Measurements from ENCODE around the gene PIP4K2C. TPM values are rescaled to one million over a fixed set of nuclear protein-coding genes. Genes with fewer than 3 reads are reported as not detected.

PIP4K2C gene
- total and polyA plus RNA-seq, 4 donors = 14.5 to 28.4 (median 26.1) TPM

GRCh38 chr12:57607958-57608663, 17.1 kb downstream of the PIP4K2C start:
- no peaks in the 10 kb centered on the region for H3K36me3 ChIP-seq (ENCODE audit: control insufficient read depth in 1 of 2, insufficient read depth in 2 of 2, low read length in 1 of 2)
- ATAC-seq (ENCODE audit: low FRiP score) (no peak), DNase-seq (no peak)
- peaks cover 0 to 2% of the 10 kb centered on the region in 2 donors for H3K4me1 ChIP-seq (ENCODE audit: control insufficient read depth in 1 of 2, insufficient read depth in 2 of 2, low read length in 2 of 2)
- intact Hi-C loops (cut with DNase I) = no loop called here
- H3K9me3 ChIP-seq (ENCODE audit: control insufficient read depth, low read length) = no peaks in the 10 kb centered on the region
- H3K4me3 ChIP-seq (ENCODE audit: low read length in 2 of 2) = no peak overlapping the region
- H3K27ac ChIP-seq (ENCODE audit: low read depth in 1 of 2, low read length in 2 of 2) = no peak overlapping the region
- WGBS, 2 donors = 73% methylated on average over 12 of the region's 12 CpGs
- no peaks in the 10 kb centered on the region for H3K27me3 ChIP-seq (ENCODE audit: control insufficient read depth in 1 of 2, insufficient read depth in 2 of 2, low read length in 1 of 2)

- 27 to 28% methylated on average over 19 of the region's 19 CpGs for WGBS, 2 donors
- intact Hi-C loops (cut with DNase I) = no loop called here
- no peak for ATAC-seq (ENCODE audit: low FRiP score)
- H3K36me3 ChIP-seq (ENCODE audit: control insufficient read depth in 1 of 2, insufficient read depth in 2 of 2, low read length in 1 of 2) = no peaks in the 10 kb centered on the region
- H3K4me3 ChIP-seq (ENCODE audit: low read length in 2 of 2) = no peak overlapping the region
- peak overlapping the region; percentile 34 to 77 for H3K27ac ChIP-seq (ENCODE audit: low read depth in 1 of 2, low read length in 2 of 2)
- no peak for DNase-seq
- no peaks in the 10 kb centered on the region for H3K4me1 ChIP-seq (ENCODE audit: control insufficient read depth in 1 of 2, insufficient read depth in 2 of 2, low read length in 2 of 2)
- H3K27me3 ChIP-seq (ENCODE audit: control insufficient read depth in 1 of 2, insufficient read depth in 2 of 2, low read length in 1 of 2) = no peaks in the 10 kb centered on the region
- H3K9me3 ChIP-seq (ENCODE audit: control insufficient read depth, low read length) = no peaks in the 10 kb centered on the region
Observed at GRCh38 chr12:57609101-57609780, 18.2 kb downstream of the PIP4K2C start.

GRCh38 chr12:57609781-57610553, 19.0 kb downstream of the PIP4K2C start:
- no peaks in the 10 kb centered on the region for H3K27me3 ChIP-seq (ENCODE audit: control insufficient read depth in 1 of 2, insufficient read depth in 2 of 2, low read length in 1 of 2)
- ATAC-seq (ENCODE audit: low FRiP score) (peak; percentile 30), DNase-seq (no peak)
- intact Hi-C loops (cut with DNase I) = no loop called here
- H3K4me3 ChIP-seq (ENCODE audit: low read length in 2 of 2) = peak overlapping the region; percentile 23 to 86
- H3K27ac ChIP-seq (ENCODE audit: low read depth in 1 of 2, low read length in 2 of 2) = peak overlapping the region; percentile 77 to 84
- WGBS, 2 donors = 3 to 7% methylated on average over 32 to 34 of the region's 34 CpGs
- H3K4me1 ChIP-seq (ENCODE audit: control insufficient read depth in 1 of 2, insufficient read depth in 2 of 2, low read length in 2 of 2) = no peaks in the 10 kb centered on the region
- no peaks in the 10 kb centered on the region for H3K9me3 ChIP-seq (ENCODE audit: control insufficient read depth, low read length)
- no peaks in the 10 kb centered on the region for H3K36me3 ChIP-seq (ENCODE audit: control insufficient read depth in 1 of 2, insufficient read depth in 2 of 2, low read length in 1 of 2)

GRCh38 chr12:57610554-57611107, 19.6 kb downstream of the PIP4K2C start:
- intact Hi-C loops (cut with DNase I) = no loop called here

GRCh38 chr12:57611108-57611826, 20.3 kb downstream of the PIP4K2C start, which contains the start of gene ARHGEF25:
Gene ARHGEF25, plus strand, starts transcription at chr12:57611435. Its CDS starts 460 bp downstream, at chr12:57611895.
- 0 to 1% methylated on average over 16 to 55 of the region's 55 CpGs for WGBS, 2 donors
- peak within 1 kb of the TSS; percentile 62 to 86 for H3K4me3 ChIP-seq (ENCODE audit: low read length in 2 of 2)
- peak; percentile 88 to 95 for DNase-seq
- peaks cover 0 to 6% of the 10 kb centered on the region in 2 donors for H3K36me3 ChIP-seq (ENCODE audit: control insufficient read depth in 1 of 2, insufficient read depth in 2 of 2, low read length in 1 of 2)
- H3K9me3 ChIP-seq (ENCODE audit: control insufficient read depth, low read length) = no peaks in the 10 kb centered on the region
- ATAC-seq (ENCODE audit: low FRiP score) = peak; percentile 91
- H3K27me3 ChIP-seq (ENCODE audit: control insufficient read depth in 1 of 2, insufficient read depth in 2 of 2, low read length in 1 of 2) = no peaks in the 10 kb centered on the region
- intact Hi-C loops (cut with DNase I) = no loop called here
- peak within 1 kb of the TSS; percentile 77 to 87 for H3K27ac ChIP-seq (ENCODE audit: low read depth in 1 of 2, low read length in 2 of 2)
- no peaks in the 10 kb centered on the region for H3K4me1 ChIP-seq (ENCODE audit: control insufficient read depth in 1 of 2, insufficient read depth in 2 of 2, low read length in 2 of 2)

More at GRCh38 chr12:57610554-57611107, 19.6 kb downstream of the PIP4K2C start:
- Histone ChIP-seq H3K27me3 (ENCODE audit: control insufficient read depth in 1 of 2, insufficient read depth in 2 of 2, low read length in 1 of 2) (no peaks in the 10 kb centered on the region), H3K4me3 (ENCODE audit: low read length in 2 of 2) (peak overlapping the region; percentile 62 to 86), H3K4me1 (ENCODE audit: control insufficient read depth in 1 of 2, insufficient read depth in 2 of 2, low read length in 2 of 2) (no peaks in the 10 kb centered on the region), H3K9me3 (ENCODE audit: control insufficient read depth, low read length) (no peaks in the 10 kb centered on the region), H3K36me3 (ENCODE audit: control insufficient read depth in 1 of 2, insufficient read depth in 2 of 2, low read length in 1 of 2) (peaks cover 0 to under 1% of the 10 kb centered on the region in 2 donors), H3K27ac (ENCODE audit: low read depth in 1 of 2, low read length in 2 of 2) (peak overlapping the region; percentile 77 to 87)
- WGBS, 2 donors = 1 to 3% methylated on average over 29 of the region's 29 CpGs
- DNase-seq (peak; percentile 81 to 92), ATAC-seq (ENCODE audit: low FRiP score) (peak; percentile 75)

- peaks cover 0 to 7% of the 10 kb centered on the region in 2 donors for H3K36me3 ChIP-seq (ENCODE audit: control insufficient read depth in 1 of 2, insufficient read depth in 2 of 2, low read length in 1 of 2)
- intact Hi-C loops (cut with DNase I) = no loop called here
- no peaks in the 10 kb centered on the region for H3K9me3 ChIP-seq (ENCODE audit: control insufficient read depth, low read length)
- ATAC-seq (ENCODE audit: low FRiP score) (no peak), DNase-seq (no peak)
- no peak overlapping the region for H3K27ac ChIP-seq (ENCODE audit: low read depth in 1 of 2, low read length in 2 of 2)
- H3K27me3 ChIP-seq (ENCODE audit: control insufficient read depth in 1 of 2, insufficient read depth in 2 of 2, low read length in 1 of 2) = no peaks in the 10 kb centered on the region
- no peaks in the 10 kb centered on the region for H3K4me1 ChIP-seq (ENCODE audit: control insufficient read depth in 1 of 2, insufficient read depth in 2 of 2, low read length in 2 of 2)
- 7 to 10% methylated on average over 12 to 23 of the region's 23 CpGs for WGBS, 2 donors
- H3K4me3 ChIP-seq (ENCODE audit: low read length in 2 of 2) = peak overlapping the region; percentile 62 to 86
Observed at GRCh38 chr12:57611827-57612710, 21.1 kb downstream of the PIP4K2C start.

- DNase-seq (no peak), ATAC-seq (ENCODE audit: low FRiP score) (no peak)
- 88 to 89% methylated on average over 10 of the region's 10 CpGs for WGBS, 2 donors
- no peaks in the 10 kb centered on the region for H3K9me3 ChIP-seq (ENCODE audit: control insufficient read depth, low read length)
- H3K36me3 ChIP-seq (ENCODE audit: control insufficient read depth in 1 of 2, insufficient read depth in 2 of 2, low read length in 1 of 2) = peaks cover 0 to 7% of the 10 kb centered on the region in 2 donors
- H3K4me3 ChIP-seq (ENCODE audit: low read length in 2 of 2) = no peak overlapping the region
- H3K4me1 ChIP-seq (ENCODE audit: control insufficient read depth in 1 of 2, insufficient read depth in 2 of 2, low read length in 2 of 2) = no peaks in the 10 kb centered on the region
- no peak overlapping the region for H3K27ac ChIP-seq (ENCODE audit: low read depth in 1 of 2, low read length in 2 of 2)
- H3K27me3 ChIP-seq (ENCODE audit: control insufficient read depth in 1 of 2, insufficient read depth in 2 of 2, low read length in 1 of 2) = no peaks in the 10 kb centered on the region
- intact Hi-C loops (cut with DNase I) = no loop called here
Observed at GRCh38 chr12:57612711-57613426, 21.9 kb downstream of the PIP4K2C start.

All from aorta (tissue), 5 donors.